Left ventricle myocardium inferior (tissue), 1 donor: ENCODE data around the gene CEP72. TPM values are rescaled to one million over a fixed set of nuclear protein-coding genes. Genes with fewer than 3 reads are reported as not detected.

ENCODE experiments used
- DNase-seq: peaks from one replicate; pipeline ENCODE4 v3.0.0-alpha.2; 2020
- H3K27ac ChIP-seq: fragments of 200-600 bp; replicated peaks from 2 replicates; pipeline ENCODE4 v1.8.0; 2021
- H3K27me3 ChIP-seq: fragments of 200-600 bp; 2 replicates; pipeline ENCODE4 v1.8.0; 2021; ENCODE audit warnings: low read depth
- H3K36me3 ChIP-seq: fragments of 200-600 bp; 2 replicates; pipeline ENCODE4 v1.8.0; 2021
- H3K4me1 ChIP-seq: fragments of 200-600 bp; 2 replicates; pipeline ENCODE4 v1.8.0; 2021
- H3K4me3 ChIP-seq: fragments of 200-600 bp; 2 replicates; pipeline ENCODE4 v1.8.0; 2021; ENCODE audit warnings: mild to moderate bottlenecking, moderate library complexity
- H3K9me3 ChIP-seq: fragments of 200-600 bp; replicated peaks from 2 replicates; pipeline ENCODE4 v1.8.0; 2021
- CTCF ChIP-seq: fragments of 200-600 bp; IDR thresholded peaks from 2 replicates; pipeline ENCODE4 v1.8.0; 2021; ENCODE audit warnings: antibody characterized with exemption, mild to moderate bottlenecking, borderline replicate concordance
- intact Hi-C: fragments of 100-400 bp; cut with micrococcal nuclease; formaldehyde crosslinking; loops from one replicate; pipeline ENCODE4 v1.11.0; 2022
- total RNA-seq: library from RNA; stranded (reverse); fragmentation: NEBNext Ultra II Directional; extraction: Animal tissue kit (Norgen Biotek cat#: 25700); gene quantifications from one replicate; pipeline ENCODE4 v1.2.1, GENCODE V29; 2021
- donor health status: DM: no; HTN: yes; CAD: no; lungs with severe emphysema.

Gene CEP72
- total RNA-seq, 1 donor from 2014 or later = 1.7 TPM

DNA sequence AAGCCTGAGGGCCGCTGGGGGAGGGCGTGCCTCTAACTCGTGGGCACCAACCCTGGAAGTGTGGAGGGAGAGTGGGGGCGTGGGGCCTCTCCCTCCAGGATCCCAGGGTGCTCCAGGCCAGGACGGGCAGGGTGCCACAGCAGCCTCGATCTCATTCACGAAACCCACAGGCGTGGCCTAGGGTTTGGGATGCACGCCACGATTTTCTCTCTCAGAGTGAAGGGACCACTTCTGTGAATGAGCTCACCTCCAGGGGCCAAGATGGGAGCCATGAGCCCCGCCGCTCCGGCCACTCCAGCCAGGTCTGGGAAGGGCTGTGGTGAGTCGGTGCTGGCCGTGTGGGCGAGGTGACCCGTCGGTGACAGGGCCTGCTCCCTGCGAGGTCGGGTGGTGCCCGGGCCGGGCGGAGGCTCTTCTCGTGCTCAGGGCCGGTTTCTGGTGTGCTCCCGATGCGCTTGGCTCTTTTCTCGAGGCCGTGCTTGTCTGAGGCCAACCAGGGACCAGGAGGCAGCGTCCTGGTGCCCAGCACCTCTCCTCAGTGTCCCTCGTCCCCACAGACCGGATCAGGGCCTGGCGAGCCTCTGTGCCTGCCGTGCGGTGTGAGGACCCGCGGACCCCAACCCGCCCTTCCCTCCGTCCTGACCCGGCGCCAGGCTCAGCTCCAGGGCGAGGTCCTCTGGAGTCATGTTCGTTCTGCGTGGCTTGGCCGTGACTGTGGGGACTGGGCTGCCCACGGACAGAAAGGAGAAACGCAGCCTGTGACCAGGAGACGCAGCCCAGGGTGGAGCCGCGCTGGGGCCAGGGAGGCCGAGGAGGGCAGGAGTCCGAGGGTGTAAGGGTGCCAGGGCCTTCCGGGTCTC, 50.0 kb downstream of the CEP72 start:
- Histone ChIP-seq H3K27me3 (no peaks in the 10 kb centered on the region), H3K27ac (no peak overlapping the region), H3K4me3 (no peak overlapping the region), H3K36me3 (peaks cover 64% of the 10 kb centered on the region), H3K9me3 (peaks cover 9% of the 10 kb centered on the region), H3K4me1 (no peaks in the 10 kb centered on the region)
- DNase-seq = peak; percentile 14
- intact Hi-C loops = no loop called here
- no peak for TF ChIP-seq CTCF

- Histone ChIP-seq H3K4me1 (no peaks in the 10 kb centered on the region), H3K36me3 (peaks cover 56% of the 10 kb centered on the region), H3K9me3 (peaks cover 4% of the 10 kb centered on the region), H3K27ac (no peak overlapping the region), H3K27me3 (no peaks in the 10 kb centered on the region), H3K4me3 (no peak overlapping the region)
- no peak for TF ChIP-seq CTCF
- peak; percentile 12 for DNase-seq
- intact Hi-C loops = no loop called here
These were observed 50.8 kb downstream of the CEP72 start for GRCh38 chr5:662751-663435.

DNA sequence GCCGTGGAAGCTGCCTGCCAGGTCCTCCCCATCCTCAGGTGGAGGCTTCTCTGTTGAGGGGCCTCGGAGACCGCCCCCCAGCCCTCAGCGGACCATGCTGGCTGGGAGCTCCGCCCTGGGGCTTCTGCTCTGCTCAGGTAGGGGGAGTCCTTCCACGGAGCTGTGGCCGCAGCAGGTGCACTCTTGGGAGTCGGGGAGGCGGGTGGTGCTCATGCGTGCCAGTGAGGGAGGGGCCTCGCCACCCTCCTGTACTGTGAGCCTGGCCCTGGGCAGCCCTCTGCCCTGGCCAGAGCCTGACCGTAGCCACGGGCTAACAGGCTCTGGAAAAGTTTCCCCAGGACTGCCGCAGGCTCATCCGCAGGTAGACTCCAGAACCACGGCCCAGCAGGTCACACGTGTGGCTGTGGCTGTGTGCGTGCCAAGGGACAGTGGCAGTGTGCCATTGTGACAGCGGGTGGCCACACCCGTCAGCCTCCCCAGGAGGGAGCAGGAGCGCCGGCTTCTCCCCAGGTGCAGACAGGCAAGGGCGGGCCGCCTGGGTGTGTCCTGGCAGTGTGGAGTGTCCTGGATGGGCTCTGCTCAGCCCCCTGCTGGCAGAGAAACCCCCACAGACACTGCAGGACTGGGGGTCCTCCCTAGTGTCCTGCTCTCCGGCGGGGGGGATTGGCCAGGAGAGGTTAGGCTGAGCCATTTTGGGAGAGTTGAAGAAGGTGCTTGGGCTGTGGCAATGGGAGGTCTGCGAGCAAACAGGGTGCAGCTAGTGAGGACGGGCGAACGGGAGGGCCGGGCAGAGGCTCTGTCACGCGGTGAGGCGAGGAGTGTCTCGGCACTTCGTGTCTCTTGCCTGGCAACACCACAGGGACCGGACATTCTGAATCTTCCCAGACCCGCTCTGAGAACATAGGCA, 51.5 kb downstream of the CEP72 start:
- intact Hi-C loops = no loop called here
- no peaks in the 10 kb centered on the region for H3K4me1 ChIP-seq
- no peak for DNase-seq
- H3K27me3 ChIP-seq = no peaks in the 10 kb centered on the region
- H3K4me3 ChIP-seq = no peak overlapping the region
- no peak for TF ChIP-seq CTCF
- H3K27ac ChIP-seq = no peak overlapping the region
- H3K36me3 ChIP-seq = peaks cover 51% of the 10 kb centered on the region
- H3K9me3 ChIP-seq = no peaks in the 10 kb centered on the region

- no peak overlapping the region for H3K4me3 ChIP-seq
- H3K36me3 ChIP-seq = peaks cover 50% of the 10 kb centered on the region
- no peak overlapping the region for H3K27ac ChIP-seq
- TF ChIP-seq CTCF = no peak
- intact Hi-C loops = no loop called here
- H3K27me3 ChIP-seq = no peaks in the 10 kb centered on the region
- H3K9me3 ChIP-seq = no peaks in the 10 kb centered on the region
- no peaks in the 10 kb centered on the region for H3K4me1 ChIP-seq
- DNase-seq = no peak
These were observed 52.3 kb downstream of the CEP72 start for GRCh38 chr5:664343-664993.

GRCh38 chr5:664994-665360, 52.8 kb downstream of the CEP72 start:
- DNase-seq = no peak
- H3K36me3 ChIP-seq = peaks cover 45% of the 10 kb centered on the region
- no peak overlapping the region for H3K27ac ChIP-seq
- TF ChIP-seq CTCF = no peak
- no peaks in the 10 kb centered on the region for H3K4me1 ChIP-seq
- no peaks in the 10 kb centered on the region for H3K9me3 ChIP-seq
- H3K4me3 ChIP-seq = no peak overlapping the region
- H3K27me3 ChIP-seq = no peaks in the 10 kb centered on the region
- intact Hi-C loops = no loop called here
